Left lung (tissue), 10 donors: ENCODE results near the gene PEX11G. TPM values are rescaled to one million over a fixed set of nuclear protein-coding genes. Genes with fewer than 3 reads are reported as not detected.

ENCODE experiments used
- ATAC-seq: fragments of 200-7000 bp; cut with Tn5 transposase; one replicate; pipeline ENCODE4 v1.9.1; 2020; ENCODE audit warnings: moderate library complexity
- DNase-seq, 4 donors: peaks; one replicate each; pipeline ENCODE4 v3.0.0-alpha.2; 2013 to 2020
- H3K27ac ChIP-seq, 2 donors: fragments of 200-600 bp; sonication (generic) in 1 of 2; one replicate each; pipeline versions ENCODE4 v1.5.0 to v1.8.0; 2020 to 2021
- H3K27me3 ChIP-seq, 2 donors: fragments of 200-600 bp; sonication (generic) in 1 of 2; one replicate each; pipeline versions ENCODE4 v1.5.0 to v1.8.0; 2020 to 2021
- H3K36me3 ChIP-seq, 2 donors: fragments of 200-600 bp; sonication (generic) in 1 of 2; one replicate each; pipeline versions ENCODE4 v1.5.0 to v1.8.0; 2020 to 2021
- H3K4me1 ChIP-seq, 2 donors: fragments of 200-600 bp; one replicate each; pipeline ENCODE4 v1.8.0; 2021
- H3K4me3 ChIP-seq, 2 donors: fragments of 200-600 bp; sonication (generic) in 1 of 2; one replicate each; pipeline versions ENCODE4 v1.5.0 to v1.8.0; 2020 to 2021; ENCODE audit warnings: mild to moderate bottlenecking in 1 of 2
- H3K9me3 ChIP-seq, 2 donors: fragments of 200-600 bp; sonication (generic) in 1 of 2; one replicate each; pipeline versions ENCODE4 v1.5.0 to v1.8.0; 2020 to 2021
- intact Hi-C, 2 donors: fragments of 100-400 bp; cut with DNase I; formaldehyde crosslinking; loops; one replicate each; pipeline versions ENCODE4 v1.11.2 to v1.14.2; 2022
- polyA plus RNA-seq, 6 donors: library from polyadenylated mRNA; unstranded; fragments of 120-200 nt; gene quantifications; one replicate each; pipeline ENCODE4 v1.2.1, GENCODE V29; 2013; ENCODE audit not compliant: insufficient read length in 6 of 6
- total RNA-seq, 2 donors: library from RNA; stranded (reverse); fragmentation: NEBNext Ultra II Directional; extraction: Animal tissue kit (Norgen Biotek cat#: 25700); gene quantifications; one replicate each; pipeline ENCODE4 v1.2.1, GENCODE V29; 2021
- TF ChIP-seq, protein P1 (sequence below), 2 donors: fragments of 200-600 bp; sonication (generic) in 1 of 2; IDR thresholded peaks; one replicate each; pipeline versions ENCODE4 v1.5.0 to v1.8.0; 2021; ENCODE audit warnings: antibody characterized with exemption in 2 of 2
- donor health status: DM: no; HTN: yes; CAD: no.
- donor health status: DM: no; HTN: no; CAD: no.

PEX11G gene
- total and polyA plus RNA-seq, 8 donors: 2.9 to 5.4 (median 4.0) TPM

DNA sequence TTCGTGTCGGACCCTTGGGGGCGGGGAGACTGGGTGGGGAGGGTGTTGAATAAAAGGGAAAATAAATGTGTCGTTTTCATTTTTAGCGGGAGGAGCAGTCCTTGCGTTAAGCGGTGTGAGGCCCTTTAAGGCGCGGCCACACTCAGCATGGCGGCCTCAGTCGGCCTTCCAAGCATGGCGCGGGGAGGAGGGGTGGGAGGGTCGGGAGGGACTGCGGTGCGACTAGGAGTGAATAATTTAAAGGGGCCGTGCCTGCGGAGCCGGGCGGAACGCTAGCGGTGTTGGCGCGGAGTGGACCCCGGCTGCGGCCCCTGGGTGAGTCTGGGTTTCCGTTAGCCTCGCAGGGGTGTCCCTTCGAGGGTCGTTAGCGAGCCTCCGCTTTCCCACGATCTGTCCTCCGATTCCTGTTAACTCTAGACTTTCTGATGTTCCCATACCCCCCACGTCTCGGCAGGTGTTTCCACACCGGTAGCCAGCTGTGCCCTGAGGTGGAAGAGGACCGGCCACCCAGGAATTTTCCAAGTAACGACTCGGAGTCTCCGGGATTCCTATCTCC is 45.2 kb upstream of the PEX11G start:
- H3K4me3 ChIP-seq: peak overlapping the region; percentile 83 to 90
- intact Hi-C loops: no loop called here

DNA sequence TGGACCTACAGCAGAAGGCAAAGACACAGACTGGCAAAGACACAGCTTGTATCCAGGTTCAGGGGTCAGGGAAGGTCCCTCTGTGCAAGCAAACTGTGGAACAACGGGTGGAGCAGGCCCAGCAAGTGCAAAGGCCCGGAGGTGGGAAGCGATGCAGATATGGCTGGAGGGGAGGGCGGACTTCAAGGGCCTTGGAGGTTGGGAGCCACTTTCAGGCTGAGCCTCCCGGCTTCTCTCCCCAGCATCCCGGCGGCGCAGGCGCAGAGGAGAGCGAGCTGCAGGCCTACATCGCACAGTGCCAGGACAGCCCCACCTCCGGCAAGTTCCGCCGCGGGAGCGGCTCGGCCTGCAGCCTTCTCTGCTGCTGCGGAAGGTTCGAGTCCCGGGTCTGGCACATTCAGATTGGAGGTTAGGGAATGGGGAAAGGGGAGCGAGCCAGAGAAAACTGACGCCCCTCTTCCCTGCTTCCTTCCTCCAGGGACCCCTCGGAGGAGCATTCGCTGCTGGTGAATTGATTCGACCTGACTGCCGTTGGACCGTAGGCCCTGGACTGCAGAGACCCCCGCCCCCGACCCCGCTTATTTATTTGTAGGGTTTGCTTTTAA is 44.5 kb upstream of the PEX11G start:
- Histone ChIP-seq H3K27ac (peak overlapping the region; percentile 81 to 93), H3K4me3 (peak overlapping the region; percentile 83 to 90), H3K9me3 (no peaks in the 10 kb centered on the region), H3K27me3 (no peaks in the 10 kb centered on the region), H3K4me1 (peaks cover 7 to 41% of the 10 kb centered on the region in 2 donors), H3K36me3 (peaks cover 0 to 68% of the 10 kb centered on the region in 2 donors)
- peak; percentile 19 to 85 (median 66) for DNase-seq
- peak; percentile 8 for ATAC-seq
- TF ChIP-seq, protein P1, sequence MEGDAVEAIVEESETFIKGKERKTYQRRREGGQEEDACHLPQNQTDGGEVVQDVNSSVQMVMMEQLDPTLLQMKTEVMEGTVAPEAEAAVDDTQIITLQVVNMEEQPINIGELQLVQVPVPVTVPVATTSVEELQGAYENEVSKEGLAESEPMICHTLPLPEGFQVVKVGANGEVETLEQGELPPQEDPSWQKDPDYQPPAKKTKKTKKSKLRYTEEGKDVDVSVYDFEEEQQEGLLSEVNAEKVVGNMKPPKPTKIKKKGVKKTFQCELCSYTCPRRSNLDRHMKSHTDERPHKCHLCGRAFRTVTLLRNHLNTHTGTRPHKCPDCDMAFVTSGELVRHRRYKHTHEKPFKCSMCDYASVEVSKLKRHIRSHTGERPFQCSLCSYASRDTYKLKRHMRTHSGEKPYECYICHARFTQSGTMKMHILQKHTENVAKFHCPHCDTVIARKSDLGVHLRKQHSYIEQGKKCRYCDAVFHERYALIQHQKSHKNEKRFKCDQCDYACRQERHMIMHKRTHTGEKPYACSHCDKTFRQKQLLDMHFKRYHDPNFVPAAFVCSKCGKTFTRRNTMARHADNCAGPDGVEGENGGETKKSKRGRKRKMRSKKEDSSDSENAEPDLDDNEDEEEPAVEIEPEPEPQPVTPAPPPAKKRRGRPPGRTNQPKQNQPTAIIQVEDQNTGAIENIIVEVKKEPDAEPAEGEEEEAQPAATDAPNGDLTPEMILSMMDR (IDR thresholded peaks at IDR 0.05): no peak
- intact Hi-C loops: no loop called here

More for the DNA sequence above, 45.2 kb upstream of the PEX11G start:
- Histone ChIP-seq H3K27me3 (no peaks in the 10 kb centered on the region), H3K4me1 (peaks cover 7 to 43% of the 10 kb centered on the region in 2 donors), H3K27ac (peak overlapping the region; percentile 81 to 93), H3K36me3 (peaks cover 0 to 68% of the 10 kb centered on the region in 2 donors), H3K9me3 (no peaks in the 10 kb centered on the region)
- TF ChIP-seq, protein P1 (IDR thresholded peaks at IDR 0.05): no peak
- DNase-seq: peak; percentile 77 to 94 (median 90)
- peak; percentile 77 for ATAC-seq

DNA sequence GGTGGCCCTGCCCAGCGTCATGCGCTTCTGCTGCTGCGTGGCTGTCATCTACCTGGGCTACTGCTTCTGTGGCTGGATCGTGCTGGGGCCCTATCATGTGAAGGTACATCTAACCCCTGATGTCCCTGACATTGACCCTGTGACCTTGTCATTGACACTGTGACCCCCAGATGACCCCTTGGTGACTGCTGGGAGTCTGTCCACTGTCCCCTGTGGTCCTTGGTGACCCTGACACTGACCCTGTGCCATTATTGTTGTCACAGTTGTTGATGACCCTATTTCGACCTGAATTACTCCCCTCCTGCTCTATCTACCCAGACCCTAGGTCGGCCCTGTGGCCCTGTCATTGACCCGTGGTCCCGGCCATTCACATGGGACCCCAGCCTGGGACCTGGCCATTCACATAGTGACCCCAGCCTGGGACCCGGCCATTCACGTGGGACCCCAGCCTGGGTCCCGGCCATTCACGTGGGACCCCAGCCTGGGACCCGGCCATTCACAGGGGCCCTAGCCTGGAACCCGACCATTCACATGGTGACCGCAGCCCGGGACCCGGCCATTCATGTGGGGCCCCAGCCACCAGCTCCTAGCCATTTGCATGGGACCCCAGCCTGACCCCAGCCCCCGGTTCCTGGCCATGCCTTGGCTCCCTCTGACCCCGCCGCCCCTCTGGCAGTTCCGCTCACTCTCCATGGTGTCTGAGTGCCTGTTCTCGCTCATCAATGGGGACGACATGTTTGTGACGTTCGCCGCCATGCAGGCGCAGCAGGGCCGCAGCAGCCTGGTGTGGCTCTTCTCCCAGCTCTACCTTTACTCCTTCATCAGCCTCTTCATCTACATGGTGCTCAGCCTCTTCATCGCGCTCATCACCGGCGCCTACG is 41.0 kb upstream of the PEX11G start:
- H3K36me3 ChIP-seq: peaks cover 0 to 83% of the 10 kb centered on the region in 2 donors
- intact Hi-C loops: no loop called here
- H3K9me3 ChIP-seq: no peaks in the 10 kb centered on the region

DNA sequence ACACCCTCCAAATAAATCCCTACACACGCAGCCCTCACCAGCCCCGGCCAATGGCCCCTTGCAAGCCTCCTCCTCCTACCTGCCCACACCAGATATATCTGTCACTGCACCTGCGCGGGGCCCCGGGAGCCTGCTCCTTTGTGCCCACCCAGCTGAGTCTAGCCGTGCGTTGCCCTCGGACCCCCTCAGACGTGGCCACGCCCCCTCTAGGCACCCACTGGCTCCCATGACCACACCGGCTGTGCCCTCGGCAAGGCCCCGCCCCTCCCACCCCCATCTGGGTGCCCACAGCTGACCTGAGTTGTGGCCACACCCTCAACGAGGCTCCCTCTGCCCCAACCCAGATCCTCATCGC is 40.4 kb upstream of the PEX11G start:
- intact Hi-C loops: no loop called here
- Histone ChIP-seq H3K27me3 (no peaks in the 10 kb centered on the region), H3K9me3 (no peaks in the 10 kb centered on the region), H3K4me1 (peaks cover 0 to 35% of the 10 kb centered on the region in 2 donors), H3K4me3 (no peak overlapping the region), H3K36me3 (peaks cover 0 to 89% of the 10 kb centered on the region in 2 donors), H3K27ac (no peak overlapping the region)
- TF ChIP-seq, protein P1 (IDR thresholded peaks at IDR 0.05): no peak
- DNase-seq (no peak), ATAC-seq (no peak)

More for the DNA sequence above, 41.0 kb upstream of the PEX11G start:
- DNase-seq (no peak), ATAC-seq (no peak)
- H3K4me3 ChIP-seq: no peak overlapping the region
- TF ChIP-seq, protein P1 (IDR thresholded peaks at IDR 0.05): no peak
- peaks cover 0 to 33% of the 10 kb centered on the region in 2 donors for H3K4me1 ChIP-seq
- no peaks in the 10 kb centered on the region for H3K27me3 ChIP-seq
- no peak overlapping the region for H3K27ac ChIP-seq
